NCI-H2196 treated with DMSO at 0.1 percent for 48 hours (cell line): ENCODE data around the gene HEBP1.

Source experiments
- DNase-seq: peaks from one replicate; lab custom pipeline; 2025; ENCODE audit not compliant: unreplicated experiment; lab: John Stamatoyannopoulos, UW

Gene HEBP1

DNA sequence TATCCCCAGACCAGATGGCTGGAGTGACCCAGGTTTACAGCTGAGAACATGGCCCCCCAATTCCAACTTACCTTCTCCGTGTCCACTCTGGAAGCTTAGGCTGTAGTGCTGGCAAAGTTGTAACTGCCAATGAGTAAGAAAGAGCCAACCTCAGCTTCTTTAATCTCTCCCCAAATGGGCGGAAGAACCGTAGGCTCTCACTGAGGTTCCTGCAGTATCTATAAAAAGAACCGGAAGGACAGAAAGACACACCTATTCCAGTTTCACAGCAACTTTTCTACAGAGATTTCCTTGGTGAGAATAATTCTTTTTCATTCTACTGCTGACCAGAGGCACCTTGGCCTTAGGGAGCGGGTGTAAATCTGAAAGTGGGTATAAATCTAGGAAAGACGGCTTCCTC, 48.0 kb downstream of the HEBP1 start, which contains the start of gene GPRC5D:
TSS of gene GPRC5D (minus strand) at position 135 of the 400 bp plus-strand sequence. CDS start 1,786 bp downstream, outside the sequence.
- no peak for DNase-seq

DNA sequence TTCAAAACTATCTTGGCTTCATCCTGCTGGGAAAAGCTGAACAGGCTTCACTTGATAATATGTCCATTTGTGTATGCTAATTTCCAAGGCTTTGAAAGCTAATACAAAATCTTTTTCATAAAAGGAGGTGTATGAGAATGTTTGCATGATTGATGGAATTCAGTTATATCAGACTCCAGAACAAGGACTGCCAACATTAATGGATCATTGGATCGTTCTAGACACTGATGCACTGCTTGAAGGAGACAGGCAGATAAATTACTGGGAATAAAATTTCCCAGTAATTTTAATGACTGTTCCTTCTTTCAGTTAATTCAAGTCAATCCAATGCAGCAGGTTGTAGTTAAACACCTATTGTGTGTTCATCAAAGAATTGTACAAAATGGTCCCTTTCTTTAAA, 48.6 kb downstream of the HEBP1 start:
- no peak for DNase-seq

DNA sequence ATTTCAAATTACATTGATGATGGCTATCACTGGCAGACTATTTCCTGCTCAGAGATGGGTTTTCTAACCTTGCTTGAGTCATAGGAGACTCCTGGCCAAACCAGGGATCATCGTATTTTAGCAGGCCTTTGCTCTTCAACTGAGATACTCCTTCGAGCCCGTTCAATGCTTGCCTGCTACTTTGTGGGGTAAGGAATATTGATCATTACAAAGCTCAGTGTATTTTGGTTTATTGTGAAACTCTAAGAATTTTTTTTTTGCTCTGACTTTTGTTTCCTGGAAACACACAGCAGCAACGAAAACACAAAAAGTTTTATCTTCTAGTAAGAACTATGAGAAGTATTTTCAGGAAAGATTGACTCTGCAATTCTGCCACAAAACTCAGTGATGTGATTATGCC, 52.2 kb downstream of the HEBP1 start:
- no peak for DNase-seq

DNA sequence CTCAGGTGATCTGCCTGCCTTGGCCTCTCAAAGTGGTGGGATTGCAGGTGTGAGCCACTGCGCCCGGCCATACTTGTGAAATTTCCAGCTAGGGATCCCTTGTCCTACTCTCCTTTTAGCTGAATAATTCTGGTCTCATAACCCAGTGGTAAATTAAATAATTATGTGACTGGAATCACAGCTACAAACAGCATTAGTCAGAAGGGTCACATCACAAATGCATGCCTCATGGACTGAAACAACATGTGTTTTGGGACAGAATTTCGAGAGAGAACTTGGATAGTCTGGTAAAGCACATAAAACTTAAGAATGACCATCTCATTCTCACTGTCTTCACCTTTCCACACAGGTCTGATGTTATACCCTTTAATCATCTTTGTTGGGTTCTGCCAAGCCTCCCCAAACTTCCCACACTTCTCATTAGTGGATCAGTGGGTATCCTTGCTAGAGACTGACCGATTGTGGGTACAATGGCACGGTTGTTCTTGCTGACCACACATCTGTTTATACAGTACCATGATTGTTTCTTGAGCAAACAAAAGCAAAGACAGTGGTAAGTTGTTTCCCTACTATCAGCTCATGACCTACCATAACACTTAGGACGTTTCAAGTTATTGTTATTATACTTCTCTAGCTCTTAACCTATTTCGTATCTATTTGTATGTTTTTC, 53.2 kb downstream of the HEBP1 start:
- DNase-seq: no peak

DNA sequence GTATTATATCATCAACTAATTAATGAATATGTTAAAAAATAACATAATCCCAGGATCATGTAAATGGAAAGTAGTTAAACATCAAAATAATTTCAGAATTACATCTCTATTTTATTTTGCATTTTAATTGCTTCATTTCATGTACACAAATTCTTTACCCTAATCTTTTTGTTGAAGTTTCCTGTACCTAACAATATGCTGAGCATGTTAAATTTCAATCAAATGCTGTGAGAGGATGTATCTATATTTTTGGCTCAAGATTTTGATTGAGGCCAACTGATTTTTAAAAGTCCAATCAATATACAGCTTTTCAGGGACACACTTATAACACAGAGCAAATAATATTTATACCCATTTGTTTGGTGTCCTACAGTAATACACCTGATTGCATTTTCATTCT, 54.5 kb downstream of the HEBP1 start:
- no peak for DNase-seq

DNA sequence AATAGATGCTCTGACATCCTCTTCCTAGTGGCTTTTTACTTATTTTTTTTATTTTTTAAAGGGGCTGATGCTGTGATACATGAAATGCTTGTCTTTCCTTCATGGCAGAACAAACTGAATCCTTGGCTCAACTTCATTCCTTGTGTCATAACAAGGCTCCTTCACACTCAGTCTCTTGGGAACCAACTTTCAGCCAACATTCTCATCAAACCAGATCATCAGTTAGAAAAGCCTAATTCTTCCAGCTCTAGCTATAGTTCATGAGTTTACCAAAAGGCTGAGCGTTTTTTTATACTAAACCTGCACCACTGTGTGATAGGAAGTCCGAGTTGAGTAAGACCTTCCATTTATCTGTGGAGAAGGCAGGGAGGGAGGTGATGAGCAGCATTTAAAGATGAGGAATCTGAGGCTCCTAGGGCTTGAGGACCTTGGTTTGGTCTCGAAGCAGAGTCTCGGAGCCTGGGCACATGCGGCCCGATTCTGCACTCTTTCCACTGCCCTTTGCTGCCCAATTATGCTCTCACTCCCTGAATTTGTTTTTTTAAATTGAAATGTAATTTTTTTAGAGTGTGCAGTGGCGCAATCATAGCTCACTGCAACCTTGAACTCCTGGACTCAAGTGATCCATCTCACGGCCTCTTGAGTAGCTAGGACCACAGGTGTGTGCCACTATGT, 56.3 kb downstream of the HEBP1 start:
- DNase-seq: no peak

DNA sequence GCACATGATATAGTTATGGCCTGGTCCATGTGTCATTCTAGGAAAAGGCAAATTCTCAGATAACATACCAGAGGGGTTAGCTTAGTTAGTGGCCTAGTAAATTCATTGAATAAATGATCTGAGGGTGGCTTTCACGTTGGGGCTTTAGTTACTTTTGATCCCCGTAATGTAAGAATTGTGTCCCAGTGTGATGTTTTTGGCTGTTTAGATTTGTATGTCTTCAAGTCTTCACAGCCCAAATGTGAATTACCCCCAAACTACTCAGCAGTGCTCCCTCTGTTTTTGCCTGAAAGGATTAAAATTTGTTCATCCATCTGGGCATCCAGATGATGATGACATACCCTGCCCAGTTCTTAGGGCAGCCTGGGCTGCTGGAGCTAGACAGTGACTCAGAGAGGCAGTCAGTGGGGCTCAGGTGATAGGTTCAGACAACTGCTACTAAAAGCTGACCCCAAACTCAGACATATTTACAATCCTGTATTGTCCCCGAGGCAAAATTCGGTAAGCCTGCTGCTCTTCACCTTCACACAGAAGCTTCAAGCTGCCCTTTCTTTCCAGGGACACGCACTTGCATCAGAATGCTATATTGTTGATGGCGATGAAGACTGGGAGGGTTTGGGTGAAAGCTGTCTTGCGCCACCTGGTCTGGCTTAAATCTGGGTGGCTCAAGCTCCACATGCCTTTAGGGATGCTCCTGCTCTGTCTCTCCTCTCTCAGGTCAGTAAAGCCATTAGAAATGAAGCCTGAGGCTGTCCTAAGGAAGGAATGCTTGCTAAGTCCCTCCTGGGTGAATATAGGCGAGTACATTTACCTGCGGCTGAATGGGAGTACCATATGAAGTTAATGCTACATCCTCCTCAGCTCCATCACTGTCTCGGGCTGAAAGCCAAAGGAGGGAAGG, 58.4 kb downstream of the HEBP1 start:
- no peak for DNase-seq

DNA sequence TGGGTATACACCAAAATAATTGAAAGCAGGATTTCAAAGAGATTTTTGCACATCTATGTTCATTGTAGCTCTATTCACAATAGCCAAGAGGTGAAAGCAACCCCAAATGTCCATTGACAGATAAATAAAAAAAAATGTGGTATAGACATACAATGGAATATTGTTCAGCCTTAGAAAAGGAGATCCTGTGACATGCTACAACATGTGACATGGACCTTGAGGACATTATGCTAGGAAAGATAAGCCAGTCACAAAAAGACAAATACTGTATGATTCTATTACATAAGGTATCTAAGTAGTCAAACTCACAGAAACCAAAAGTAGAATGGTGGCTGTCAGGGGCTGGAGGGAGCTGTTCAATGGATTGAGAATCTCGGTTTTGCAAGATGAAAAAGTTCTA, 60.2 kb downstream of the HEBP1 start:
- no peak for DNase-seq

DNA sequence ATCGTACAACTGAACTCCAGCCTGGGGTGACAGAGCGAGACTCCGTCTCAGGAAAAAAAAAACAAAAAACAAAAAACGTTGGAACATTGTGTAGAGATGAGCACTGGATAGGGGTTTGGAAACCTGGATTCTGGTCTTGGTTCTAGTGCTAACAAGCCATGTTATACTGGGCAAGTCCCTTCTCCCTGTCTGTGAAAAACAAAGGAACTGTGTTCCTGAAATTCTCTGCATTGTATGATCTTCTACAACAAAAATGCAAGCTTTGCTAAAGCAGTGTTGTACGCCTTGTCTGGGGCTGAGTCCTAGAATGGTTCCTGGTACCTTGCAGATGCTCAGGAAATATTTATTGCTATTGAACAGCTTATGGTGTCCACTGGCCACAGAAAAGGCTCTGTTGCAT, 61.5 kb downstream of the HEBP1 start:
- no peak for DNase-seq

DNA sequence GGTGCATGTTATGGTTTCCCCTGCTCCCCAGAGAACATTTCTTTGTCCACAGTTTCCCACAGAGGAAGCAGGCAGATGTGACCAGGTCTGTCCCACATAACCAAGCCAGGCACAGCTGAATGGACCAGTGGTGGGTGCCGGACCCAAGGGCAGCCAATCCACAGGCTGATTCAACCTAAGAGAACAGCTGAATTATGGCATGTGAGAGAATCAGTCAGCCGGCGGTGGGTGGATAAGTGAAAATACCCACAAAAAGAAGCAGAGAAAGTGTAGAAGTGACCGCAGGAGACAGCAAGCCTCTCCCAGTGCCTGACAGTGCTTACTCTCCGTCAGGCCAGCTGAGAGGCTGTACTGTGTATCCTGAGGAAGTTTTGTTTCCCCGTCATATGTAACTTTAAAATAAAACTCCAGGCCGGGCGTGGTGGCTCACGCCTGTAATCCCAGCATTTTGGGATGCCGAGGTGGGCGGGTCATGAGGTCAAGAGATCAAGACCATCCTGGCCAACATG, 63.0 kb downstream of the HEBP1 start:
- DNase-seq: no peak

DNA sequence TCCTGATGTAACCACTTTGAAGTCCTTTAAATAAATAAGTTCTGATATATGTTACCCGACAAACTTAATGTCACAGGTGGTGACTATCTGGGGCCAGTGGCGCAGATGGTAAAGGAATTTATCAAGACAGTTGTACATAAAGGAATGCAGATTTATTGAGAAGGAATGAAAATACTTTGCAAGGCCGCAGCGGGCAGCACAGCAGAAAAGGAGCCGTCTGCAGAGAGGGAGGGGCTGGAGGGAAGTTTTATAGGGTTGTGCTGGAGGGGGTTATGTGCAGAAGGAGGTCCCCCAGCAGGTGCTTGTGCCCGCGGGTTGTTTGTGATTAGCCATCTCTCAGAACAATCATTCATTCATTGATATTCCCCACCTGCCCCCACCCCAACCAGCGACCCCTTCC, 65.5 kb downstream of the HEBP1 start:
- no peak for DNase-seq

DNA sequence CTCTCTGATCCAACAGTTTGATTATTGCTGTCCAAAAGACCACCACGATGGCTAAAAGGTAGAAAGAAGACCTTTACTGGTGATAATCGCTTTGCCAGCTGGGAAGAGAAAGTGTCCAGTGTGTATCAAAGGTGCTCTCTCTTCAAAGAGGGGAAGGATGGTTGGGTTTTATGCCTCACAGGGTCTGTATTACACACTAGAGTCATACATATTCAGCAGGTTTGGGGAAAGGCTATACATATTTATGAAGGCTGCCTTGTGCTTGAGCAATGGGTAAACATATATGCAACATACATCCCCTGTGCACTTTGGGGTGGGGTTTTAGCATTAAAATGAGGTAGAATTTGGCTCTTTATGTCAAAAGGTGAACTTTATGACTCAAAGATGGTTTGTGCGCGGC, 66.3 kb downstream of the HEBP1 start:
- no peak for DNase-seq

DNA sequence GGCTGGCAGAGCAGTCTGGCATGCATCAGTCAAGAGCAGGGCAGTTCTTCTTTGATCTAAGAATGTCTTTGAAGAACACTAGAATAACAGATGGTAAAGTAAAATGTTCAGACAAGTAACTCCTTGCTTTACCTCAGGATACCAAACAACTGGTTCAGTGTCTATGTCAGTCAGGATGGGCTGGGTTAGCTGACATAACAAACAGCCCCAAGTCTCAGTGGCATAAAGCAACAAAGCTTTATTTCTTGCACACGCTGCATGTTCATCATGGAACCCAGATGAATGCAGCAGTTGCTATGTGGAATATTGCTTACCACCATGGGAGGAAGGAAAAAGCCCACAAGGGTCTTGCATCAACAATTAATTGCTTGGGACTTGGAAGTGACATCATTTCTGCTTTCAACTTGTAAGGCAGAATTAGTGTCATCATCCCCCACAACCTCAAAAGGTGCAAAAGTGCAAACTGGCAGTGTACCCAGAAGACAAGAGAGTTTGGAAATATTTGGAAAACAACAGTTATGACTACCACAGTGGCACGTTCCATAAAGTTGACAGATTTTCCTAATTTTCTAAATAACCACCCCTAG, 69.3 kb downstream of the HEBP1 start:
- no peak for DNase-seq

DNA sequence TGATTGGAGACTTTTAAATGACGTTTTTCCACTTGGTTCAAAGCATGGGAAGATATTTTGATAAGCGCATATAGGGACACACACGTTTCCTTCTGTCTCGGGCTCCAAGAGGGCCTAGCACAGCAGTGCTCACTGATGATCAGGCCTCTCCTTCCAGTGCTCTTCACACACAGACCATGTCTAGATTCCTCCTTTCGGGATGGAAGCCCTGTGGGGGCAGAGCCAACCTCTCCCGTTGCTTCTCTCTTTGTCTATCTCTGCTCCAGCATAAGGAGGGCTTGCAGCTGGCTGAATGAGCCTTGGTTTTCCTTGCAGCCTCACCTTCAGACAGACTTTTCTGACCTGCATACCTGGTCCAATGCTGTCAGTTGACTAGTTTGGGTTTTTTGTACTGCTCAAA, 70.4 kb downstream of the HEBP1 start:
- DNase-seq: no peak

DNA sequence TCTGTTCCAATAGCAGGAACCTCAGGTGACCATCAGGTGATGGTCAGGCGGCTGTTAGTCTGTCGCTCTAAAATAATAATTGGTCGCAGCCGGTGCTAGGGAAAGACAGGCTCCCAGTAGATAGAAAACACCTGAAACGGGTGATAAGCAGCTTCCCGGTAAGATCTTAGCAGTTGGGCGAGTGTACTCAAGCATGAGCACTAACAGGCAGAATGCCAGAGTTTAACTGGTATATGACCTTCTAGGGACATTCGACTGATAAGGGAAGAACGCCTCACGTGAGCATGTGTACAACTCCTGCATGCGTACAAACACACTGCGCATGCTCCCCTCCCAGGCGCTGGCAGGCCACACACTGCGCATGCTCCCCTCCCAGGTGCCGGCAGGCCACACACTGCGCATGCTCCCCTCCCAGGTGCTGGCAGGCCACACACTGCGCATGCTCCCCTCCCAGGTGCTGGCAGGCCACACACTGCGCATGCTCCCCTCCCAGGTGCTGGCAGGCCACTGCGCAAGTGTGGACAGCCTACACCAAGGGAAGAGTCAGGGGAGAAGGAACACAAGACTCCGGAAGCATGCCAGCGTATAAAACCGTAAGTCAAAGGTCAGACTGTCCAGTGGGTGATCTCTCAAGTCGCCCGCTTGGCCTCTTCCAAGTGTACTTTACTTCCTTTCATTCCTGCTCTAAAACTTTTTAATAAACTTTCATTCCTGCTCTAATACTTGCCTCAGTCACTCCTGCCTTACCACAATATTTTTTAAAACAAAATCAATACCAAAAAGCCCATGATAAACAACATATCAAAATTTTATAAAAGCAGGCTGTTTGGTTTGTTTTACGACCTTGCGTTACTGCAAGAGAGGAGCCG, 72.6 kb downstream of the HEBP1 start:
- peak; percentile 80 for DNase-seq

DNA sequence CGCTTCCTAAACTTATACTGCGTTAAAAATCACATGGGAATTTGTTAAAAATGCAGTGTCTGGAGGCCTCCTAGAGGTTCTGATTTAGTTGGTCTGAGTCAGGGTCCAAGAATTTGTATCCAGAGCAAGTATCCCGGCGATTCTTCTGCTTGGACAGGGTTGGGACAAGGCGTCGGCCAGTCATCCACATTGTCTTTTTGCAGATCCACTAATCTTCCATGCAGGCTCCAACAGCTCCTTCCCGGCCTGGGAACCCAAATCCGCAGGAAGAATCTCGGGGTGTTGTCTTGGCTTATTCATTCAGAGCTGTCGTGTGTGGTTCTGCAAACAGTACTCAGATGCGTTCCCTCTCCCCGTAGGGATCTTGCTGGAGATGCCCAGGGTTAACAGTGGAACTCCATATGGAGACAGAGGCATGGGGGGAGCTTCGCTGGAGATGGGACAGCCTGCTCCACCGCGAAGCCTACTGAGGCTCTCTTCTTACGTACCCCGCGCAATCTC, 73.4 kb downstream of the HEBP1 start:
- no peak for DNase-seq

DNA sequence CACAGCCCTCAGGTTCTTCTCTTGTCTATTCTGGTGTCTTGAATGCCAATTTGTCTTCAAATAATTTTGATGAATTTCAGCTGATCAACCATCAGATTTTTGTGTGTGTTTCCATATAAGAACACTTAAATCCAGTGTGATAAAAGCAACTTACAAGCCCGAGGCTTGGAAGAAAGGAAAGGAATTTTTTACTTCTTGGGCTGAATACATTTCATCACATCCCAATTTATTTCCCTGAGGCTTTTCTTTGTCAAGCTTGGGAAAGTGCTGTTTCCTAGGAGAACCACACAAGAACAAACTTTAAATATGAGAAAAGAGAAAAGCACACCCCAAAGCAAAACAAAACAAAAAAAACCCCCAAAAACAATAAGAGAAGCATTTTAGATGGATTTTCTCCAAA, 74.7 kb downstream of the HEBP1 start:
- DNase-seq: no peak
